Transverse colon (tissue), 4 donors: Measurements from ENCODE around the gene ITGB6. TPM values are rescaled to one million over a fixed set of nuclear protein-coding genes. Genes with fewer than 3 reads are reported as not detected.

ENCODE experiments used
- DNase-seq: peaks from one replicate; pipeline ENCODE4 v3.0.0-alpha.2; 2019
- H3K27ac ChIP-seq, 4 donors: fragments of 200-600 bp; sonication (generic); 2 replicates each; pipeline ENCODE4 v1.5.1; 2016 to 2018; ENCODE audit warnings: inconsistent platforms in 4 of 4
- H3K27me3 ChIP-seq: fragments of 200-600 bp; sonication (generic); 2 replicates; pipeline ENCODE4 v1.5.1; 2017; ENCODE audit warnings: inconsistent platforms
- H3K36me3 ChIP-seq, 4 donors: fragments of 200-600 bp; sonication (generic); 2 replicates each; pipeline ENCODE4 v1.5.1; 2017 to 2019; ENCODE audit warnings: inconsistent platforms in 4 of 4
- H3K4me1 ChIP-seq, 4 donors: fragments of 200-600 bp; sonication (generic); 2 replicates each; pipeline ENCODE4 v1.5.1; 2017 to 2020; ENCODE audit warnings: inconsistent platforms in 4 of 4
- H3K4me3 ChIP-seq, 4 donors: fragments of 200-600 bp; sonication (generic); 1 replicate in 1 of 4; 2 replicates in 3 of 4; pipeline versions ENCODE4 v1.5.1 to v1.6.1; 2017 to 2019; ENCODE audit warnings: inconsistent platforms in 4 of 4
- H3K9me3 ChIP-seq, 2 donors: fragments of 200-600 bp; sonication (generic); 2 replicates each; pipeline ENCODE4 v1.5.1; 2017 to 2019; ENCODE audit warnings: inconsistent platforms in 2 of 2
- EP300 ChIP-seq: sonication (generic); formaldehyde crosslinking; IDR thresholded peaks from one replicate; pipeline ENCODE4 v1.6.1; 2017; ENCODE audit warnings: antibody characterized with exemption, low read depth
- POLR2A ChIP-seq: fragments of 450-650 bp; IDR thresholded peaks from one replicate; pipeline ENCODE4 v1.6.1; 2016; ENCODE audit warnings: antibody characterized with exemption, mild to moderate bottlenecking, moderate library complexity
- POLR2AphosphoS5 ChIP-seq, 3 donors: sonication (generic); formaldehyde crosslinking; IDR thresholded peaks; one replicate each; pipeline ENCODE4 v1.6.1; 2016; ENCODE audit warnings: antibody characterized with exemption in 3 of 3
- WGBS, 2 donors: methylation state at CpG; one replicate each; pipeline ENCODE4 v1.1.5; 2018; ENCODE audit warnings: low coverage in 1 of 2; 5-methylcytosine and 5-hydroxymethylcytosine counted together
- in situ Hi-C, 4 donors: fragments of 200-750 bp; cut with MboI; loops; one replicate each; pipeline versions ENCODE4 v1.15.0 to v1.15.1; 2017; ENCODE audit warnings: low sequenced_read_pairs in 3 of 4, low pct_ligation_motif_present in 1 of 4, low pct_unique_long_range_greater_than_20kb in 1 of 4
- intact Hi-C: fragments of 100-400 bp; cut with DNase I; formaldehyde crosslinking; loops from one replicate; pipeline ENCODE4 v1.15.1; 2023; ENCODE audit warnings: low total_unique reads
- total RNA-seq, 4 donors: library from RNA; depleted of rRNA; stranded (reverse); fragments of >200 nt; gene quantifications; one replicate each; pipeline ENCODE4 v1.1.0, GENCODE V29; 2016
- TF ChIP-seq, protein P1 (sequence below), 5 experiments: fragments of 200-600 bp in 3 of 5; fragments of 450-650 bp in 2 of 5; sonication (generic) in 3 of 5; IDR thresholded peaks; 1 replicate in 2 of 5; 2 replicates in 3 of 5; pipeline ENCODE4 v1.5.1; 2016 to 2017; ENCODE audit warnings: antibody characterized with exemption in 5 of 5, inconsistent platforms in 3 of 5, mild to moderate bottlenecking in 2 of 5, moderate library complexity in 1 of 5

ITGB6 gene
- total RNA-seq, 4 donors from 2014 or later: 7.6 to 28.8 (median 20.2) TPM

DNA sequence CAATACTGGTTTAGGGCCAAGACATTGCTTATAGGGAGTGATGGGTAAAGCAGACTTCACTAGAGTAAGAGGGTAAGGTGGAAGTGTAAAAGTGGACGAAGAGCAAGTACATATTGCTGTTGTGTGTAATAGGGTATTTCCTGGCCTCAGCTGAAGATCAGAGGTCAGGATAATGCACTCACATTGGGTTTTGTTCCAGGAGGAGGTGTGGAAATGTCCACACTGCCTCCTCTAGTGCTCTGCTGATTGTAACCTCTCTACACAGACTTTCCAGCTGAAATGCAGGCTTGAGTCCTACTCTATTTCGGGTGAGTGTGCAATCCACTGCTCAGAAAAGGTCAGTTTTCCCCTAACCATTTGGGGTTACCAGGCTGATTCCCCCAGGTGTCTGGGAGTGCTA is 96.0 kb downstream of the ITGB6 start:
- intact Hi-C loops: no loop called here
- H3K36me3 ChIP-seq: no peaks in the 10 kb centered on the region
- no peak overlapping the region for H3K27ac ChIP-seq
- WGBS, 2 donors: 50 to 80% methylated on average over 1 to 2 of the region's 2 CpGs
- H3K27me3 ChIP-seq: no peaks in the 10 kb centered on the region
- no peaks in the 10 kb centered on the region for H3K9me3 ChIP-seq
- H3K4me3 ChIP-seq: no peak overlapping the region
- no peak for TF ChIP-seq POLR2AphosphoS5 (IDR thresholded peaks at IDR 0.05)
- TF ChIP-seq EP300: no peak
- TF ChIP-seq POLR2A: no peak
- TF ChIP-seq, protein P1, sequence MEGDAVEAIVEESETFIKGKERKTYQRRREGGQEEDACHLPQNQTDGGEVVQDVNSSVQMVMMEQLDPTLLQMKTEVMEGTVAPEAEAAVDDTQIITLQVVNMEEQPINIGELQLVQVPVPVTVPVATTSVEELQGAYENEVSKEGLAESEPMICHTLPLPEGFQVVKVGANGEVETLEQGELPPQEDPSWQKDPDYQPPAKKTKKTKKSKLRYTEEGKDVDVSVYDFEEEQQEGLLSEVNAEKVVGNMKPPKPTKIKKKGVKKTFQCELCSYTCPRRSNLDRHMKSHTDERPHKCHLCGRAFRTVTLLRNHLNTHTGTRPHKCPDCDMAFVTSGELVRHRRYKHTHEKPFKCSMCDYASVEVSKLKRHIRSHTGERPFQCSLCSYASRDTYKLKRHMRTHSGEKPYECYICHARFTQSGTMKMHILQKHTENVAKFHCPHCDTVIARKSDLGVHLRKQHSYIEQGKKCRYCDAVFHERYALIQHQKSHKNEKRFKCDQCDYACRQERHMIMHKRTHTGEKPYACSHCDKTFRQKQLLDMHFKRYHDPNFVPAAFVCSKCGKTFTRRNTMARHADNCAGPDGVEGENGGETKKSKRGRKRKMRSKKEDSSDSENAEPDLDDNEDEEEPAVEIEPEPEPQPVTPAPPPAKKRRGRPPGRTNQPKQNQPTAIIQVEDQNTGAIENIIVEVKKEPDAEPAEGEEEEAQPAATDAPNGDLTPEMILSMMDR (IDR thresholded peaks at IDR 0.05): no peak
- H3K4me1 ChIP-seq: no peaks in the 10 kb centered on the region
- no peak for DNase-seq
- in situ Hi-C loops: loop anchor here in 2 of 4 donors (25.0 kb wide), 1 partner anchor 883 kb away; no protein-coding TSS in a partner anchor

DNA sequence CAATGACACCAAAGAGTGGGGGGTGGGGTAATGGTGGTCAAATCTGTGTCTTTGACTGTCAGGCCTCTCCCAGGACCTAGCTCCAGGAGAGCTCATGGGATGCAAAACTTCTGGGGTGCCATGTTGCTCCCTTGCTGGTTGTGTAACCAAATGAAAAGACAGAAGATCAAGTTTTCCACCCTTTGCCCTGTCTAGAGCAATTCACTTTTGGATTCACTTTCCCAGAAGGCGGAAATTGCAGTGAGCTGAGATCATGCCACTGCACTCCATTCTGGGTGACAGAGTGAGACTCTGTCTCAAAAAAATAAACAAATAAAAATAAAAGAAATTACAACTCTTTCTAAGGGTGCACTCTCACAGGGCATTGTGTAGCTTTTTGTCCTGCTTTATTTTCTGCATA is 102.7 kb downstream of the ITGB6 start:
- no peak overlapping the region for H3K4me3 ChIP-seq
- intact Hi-C loops (no loop called here), in situ Hi-C loops (loop anchor here in 2 of 4 donors (25.0 kb wide), 2 partner anchors 865 to 915 kb away; no protein-coding TSS in a partner anchor)
- H3K27ac ChIP-seq: peak overlapping the region in 2 of 4 donors; percentile 22 to 66
- DNase-seq: no peak
- TF ChIP-seq POLR2AphosphoS5 (IDR thresholded peaks at IDR 0.05) (no peak), POLR2A (no peak), EP300 (no peak)
- TF ChIP-seq, protein P1 (IDR thresholded peaks at IDR 0.05): no peak
- H3K36me3 ChIP-seq: no peaks in the 10 kb centered on the region
- H3K4me1 ChIP-seq: peaks cover 0 to 11% (median 0%) of the 10 kb centered on the region in 4 donors
- H3K27me3 ChIP-seq: no peaks in the 10 kb centered on the region
- 71 to 84% methylated on average over 1 of the region's 1 CpG for WGBS, 2 donors
- no peaks in the 10 kb centered on the region for H3K9me3 ChIP-seq

DNA sequence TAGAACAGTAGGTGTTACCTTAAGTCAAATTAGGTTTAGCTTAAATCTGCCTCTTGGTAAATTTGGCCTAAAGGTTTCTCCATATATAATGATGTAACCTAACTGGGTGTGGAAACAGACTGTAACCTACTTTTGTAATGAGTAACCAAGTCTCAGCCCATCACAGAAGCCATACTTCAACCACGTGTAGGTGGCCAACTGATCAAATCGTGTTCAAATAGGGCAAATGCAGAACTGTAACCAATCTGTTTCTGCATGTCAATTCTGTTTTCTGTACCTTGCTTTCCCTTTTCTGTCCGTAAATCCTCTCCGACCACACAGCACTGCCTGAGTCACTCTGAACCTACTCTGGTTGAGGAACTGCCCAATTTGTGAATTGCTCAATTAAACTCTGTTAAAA is 103.7 kb downstream of the ITGB6 start:
- in situ Hi-C loops (loop anchor here in 2 of 4 donors (25.0 kb wide), 2 partner anchors 866 to 916 kb away; no protein-coding TSS in a partner anchor), intact Hi-C loops (no loop called here)
- H3K4me1 ChIP-seq: peaks cover 0 to 11% (median 0%) of the 10 kb centered on the region in 4 donors
- WGBS, 2 donors: 68 to 83% methylated on average over 3 to 4 of the region's 4 CpGs
- DNase-seq: no peak
- TF ChIP-seq EP300: no peak
- no peak for TF ChIP-seq POLR2A
- no peak for TF ChIP-seq POLR2AphosphoS5 (IDR thresholded peaks at IDR 0.05)
- TF ChIP-seq, protein P1 (IDR thresholded peaks at IDR 0.05): no peak
- no peak overlapping the region for H3K4me3 ChIP-seq
- H3K27me3 ChIP-seq: no peaks in the 10 kb centered on the region
- H3K27ac ChIP-seq: no peak overlapping the region
- no peaks in the 10 kb centered on the region for H3K36me3 ChIP-seq
- peaks cover 0 to under 1% of the 10 kb centered on the region in 2 donors for H3K9me3 ChIP-seq

DNA sequence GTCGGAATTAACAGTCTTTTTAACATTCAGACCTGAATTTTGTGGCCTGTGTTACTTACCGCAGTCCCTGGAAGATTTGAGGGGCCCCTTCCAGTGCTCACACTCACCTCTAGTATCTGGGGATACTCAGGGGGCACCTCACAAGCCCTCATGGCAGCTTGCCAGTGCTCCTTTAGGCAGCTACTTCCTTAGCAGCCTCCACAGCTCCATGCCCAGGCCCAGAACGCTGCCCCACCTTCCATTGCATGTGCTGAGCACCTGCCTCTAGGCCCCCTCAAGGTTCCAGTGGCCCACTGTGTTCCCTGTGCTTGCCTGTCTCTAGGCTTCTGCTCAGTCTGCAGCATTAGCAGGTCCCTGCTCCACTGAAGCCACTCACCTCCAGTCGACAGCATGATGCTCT is 107.6 kb downstream of the ITGB6 start:
- TF ChIP-seq, protein P1 (IDR thresholded peaks at IDR 0.05): no peak
- no peak for TF ChIP-seq POLR2AphosphoS5 (IDR thresholded peaks at IDR 0.05)
- TF ChIP-seq EP300: no peak
- TF ChIP-seq POLR2A: no peak
- Histone ChIP-seq H3K27ac (no peak overlapping the region), H3K9me3 (peaks cover 25 to 38% of the 10 kb centered on the region in 2 donors), H3K4me3 (no peak overlapping the region), H3K27me3 (no peaks in the 10 kb centered on the region), H3K4me1 (peaks cover 0 to 5% (median 0%) of the 10 kb centered on the region in 4 donors), H3K36me3 (no peaks in the 10 kb centered on the region)
- intact Hi-C loops (no loop called here), in situ Hi-C loops (loop anchor here in 2 of 4 donors (25.0 kb wide), 2 partner anchors 870 to 920 kb away; no protein-coding TSS in a partner anchor)
- no peak for DNase-seq
- 82% methylated on average over 4 of the region's 4 CpGs; no CpG with 5 or more reads in 1 of the 2 donors for WGBS, 2 donors
